ENCODE measurements around the gene CTU2. TPM values are rescaled to one million over a fixed set of nuclear protein-coding genes. Genes with fewer than 3 reads are reported as not detected.
A peak's percentile ranks its signal among the peaks of the same experiment; 100 is the strongest.

CTU2 gene
- total and polyA plus RNA-seq, 10 of the 15 experiments (the other 5 are each of a cell fraction or from before 2014, with no cell fraction given): 0.32 to 44.5 (median 18.2) TPM

GRCh38 chr16:88661468-88661867 is 44.8 kb upstream of the CTU2 start:
- 78% methylated on average over 10 of the region's 10 CpGs for WGBS (ENCODE audit: insufficient coverage, insufficient replicate concordance, low lambda C conversion rate, missing lambda C conversion rate)
- BruUV-seq (replicated peaks): no TSS peak
- Histone ChIP-seq H4K20me1 (ENCODE audit: control insufficient read depth, insufficient read depth) (no peaks in the 10 kb centered on the region), H3K9ac (ENCODE audit: control insufficient read depth, insufficient read depth, low read length) (peak overlapping the region; percentile 2; the same call in 1 of the 2 replicates), H2AFZ (ENCODE audit: control insufficient read depth, low read depth, low read length) (no peak overlapping the region), H3K27ac (ENCODE audit: control insufficient read depth, insufficient read depth) (peak overlapping the region; percentile 28; the same call in 1 of the 2 replicates), H3K4me1 (ENCODE audit: control insufficient read depth, insufficient read depth, low read length) (peaks cover 6% of the 10 kb centered on the region; the same call in 1 of the 2 replicates), H3K27me3 (replicated peaks in 1 of 2; ENCODE audit: control insufficient read depth in 2 of 2, insufficient read depth in 2 of 2, low read length in 1 of 2) (no peaks in the 10 kb centered on the region), H3K36me3 (ENCODE audit: control insufficient read depth in 2 of 2, insufficient read depth in 2 of 2, low read length in 1 of 2) (peaks cover 6 to 10% of the 10 kb centered on the region in 2 experiments; a peak in 3 of 4 replicates), H3K4me2 (ENCODE audit: control insufficient read depth, insufficient read depth) (peak overlapping the region; percentile 71), H3K4me3 (peak overlapping the region; percentile 55; the same call in 1 of the 2 replicates), H3K79me2 (ENCODE audit: control insufficient read depth, insufficient read depth, low read length) (peaks cover 47% of the 10 kb centered on the region), H3K9me3 (replicated peaks; ENCODE audit: control insufficient read depth, insufficient read depth, low read length) (no peaks in the 10 kb centered on the region)
- in situ Hi-C loops (cut with MboI): no loop called here
- DNase-seq (ENCODE audit: low read depth, low spot score): no peak
- no peak for ATAC-seq
- ChIA-PET POLR2A (interaction anchor here (0.6 to 2.4 kb wide), 2 partner anchors 30 to 40 kb away, joined by 3 to 6 read pairs; no protein-coding TSS in a partner anchor), SMC1A (ENCODE audit: uncharacterized antibody, unreplicated experiment) (interaction anchor here (0.9 kb wide), 1 partner anchor 25 kb away, joined by 4 read pairs; no protein-coding TSS in a partner anchor), RAD21 (ENCODE audit: unreplicated experiment) (no interaction called here), CTCF (interaction anchor here (0.7 to 1.2 kb wide), 3 partner anchors 9 to 145 kb away, joined by 3 read pairs; no protein-coding TSS in a partner anchor)
- TF ChIP-seq MLLT1 (IDR thresholded peaks at IDR 0.05): peak; percentile 48; the same call in 1 of the 2 replicates
- no peak for TF ChIP-seq ESRRA (IDR thresholded peaks at IDR 0.05; ENCODE audit: low read length)
- TF ChIP-seq IRF3 (IDR thresholded peaks at IDR 0.05): no peak
- no peak for TF ChIP-seq JUND (IDR thresholded peaks at IDR 0.05; ENCODE audit: low read depth, low read length)
- FAIRE-seq: no peak
- intact Hi-C loops (cut with micrococcal nuclease; ENCODE audit: unreplicated experiment): no loop called here

All from GM12878 (cell line).